ENCODE measurements around the gene OCIAD1.
"Not testable (repeated sequence)": the region's sequence is repeated elsewhere in the genome, so short reads cannot be mapped to it uniquely, and the experiment has no call there.

OCIAD1 gene

DNA sequence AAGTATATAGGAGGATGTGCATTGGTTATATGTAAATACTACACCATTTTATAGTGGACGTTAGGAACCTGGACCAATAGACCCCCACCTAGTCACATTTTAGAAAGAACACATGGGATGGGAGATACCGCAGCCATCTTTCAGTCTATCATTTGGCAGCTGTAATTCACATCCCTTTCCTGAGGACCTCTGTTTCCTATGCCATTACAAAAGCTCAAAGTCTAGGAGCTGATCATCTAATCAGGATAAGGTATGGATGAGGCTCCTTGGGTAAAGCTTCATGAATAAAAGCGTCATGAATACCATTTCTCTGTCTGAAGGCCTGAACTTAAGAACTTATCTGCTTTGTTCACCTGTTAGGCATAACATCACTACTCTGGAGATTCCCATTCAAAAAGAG, 31.1 kb downstream of the OCIAD1 start:
- H3K27me3 ChIP-seq (ENCODE audit: insufficient read depth, low read depth): no peaks in the 10 kb centered on the region

DNA sequence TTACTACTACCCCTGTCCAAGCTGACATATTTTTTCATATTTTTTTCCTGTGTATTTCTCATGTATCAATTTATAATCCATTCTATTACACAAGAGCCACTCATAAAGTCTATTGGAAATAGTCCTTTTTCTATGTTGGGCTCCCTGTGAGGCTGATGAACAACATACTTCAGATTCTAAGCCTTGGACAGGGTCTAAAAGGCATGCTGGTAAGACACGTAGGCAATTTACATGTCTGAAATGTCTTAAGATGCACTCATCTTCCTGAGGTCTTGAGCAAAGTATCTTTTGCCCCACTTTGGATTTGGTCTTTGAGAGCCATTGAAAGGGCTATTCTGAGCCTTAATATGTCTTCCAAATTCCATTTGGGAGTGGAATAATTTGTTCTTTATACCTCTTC, 31.8 kb downstream of the OCIAD1 start:
- H3K79me2 ChIP-seq (ENCODE audit: insufficient read depth, low read depth): no peaks in the 10 kb centered on the region
- no peak overlapping the region for H3K9ac ChIP-seq
- no peak overlapping the region for H3K27ac ChIP-seq
- H3K36me3 ChIP-seq (ENCODE audit: insufficient read depth): no peaks in the 10 kb centered on the region
- H4K20me1 ChIP-seq (ENCODE audit: insufficient read depth): no peaks in the 10 kb centered on the region
- no peaks in the 10 kb centered on the region for H3K27me3 ChIP-seq (ENCODE audit: insufficient read depth, low read depth)
- no peak overlapping the region for H2AFZ ChIP-seq (ENCODE audit: low read depth)
- H3K4me2 ChIP-seq: no peak overlapping the region
- H3K4me1 ChIP-seq (ENCODE audit: low read depth, poor library complexity, severe bottlenecking): no peaks in the 10 kb centered on the region
- H3K4me3 ChIP-seq (IDR thresholded peaks at IDR 0.05; ENCODE audit: insufficient read depth, low read depth, low read length): no peak overlapping the region
- TF ChIP-seq, protein P1, sequence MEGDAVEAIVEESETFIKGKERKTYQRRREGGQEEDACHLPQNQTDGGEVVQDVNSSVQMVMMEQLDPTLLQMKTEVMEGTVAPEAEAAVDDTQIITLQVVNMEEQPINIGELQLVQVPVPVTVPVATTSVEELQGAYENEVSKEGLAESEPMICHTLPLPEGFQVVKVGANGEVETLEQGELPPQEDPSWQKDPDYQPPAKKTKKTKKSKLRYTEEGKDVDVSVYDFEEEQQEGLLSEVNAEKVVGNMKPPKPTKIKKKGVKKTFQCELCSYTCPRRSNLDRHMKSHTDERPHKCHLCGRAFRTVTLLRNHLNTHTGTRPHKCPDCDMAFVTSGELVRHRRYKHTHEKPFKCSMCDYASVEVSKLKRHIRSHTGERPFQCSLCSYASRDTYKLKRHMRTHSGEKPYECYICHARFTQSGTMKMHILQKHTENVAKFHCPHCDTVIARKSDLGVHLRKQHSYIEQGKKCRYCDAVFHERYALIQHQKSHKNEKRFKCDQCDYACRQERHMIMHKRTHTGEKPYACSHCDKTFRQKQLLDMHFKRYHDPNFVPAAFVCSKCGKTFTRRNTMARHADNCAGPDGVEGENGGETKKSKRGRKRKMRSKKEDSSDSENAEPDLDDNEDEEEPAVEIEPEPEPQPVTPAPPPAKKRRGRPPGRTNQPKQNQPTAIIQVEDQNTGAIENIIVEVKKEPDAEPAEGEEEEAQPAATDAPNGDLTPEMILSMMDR (conservative IDR thresholded peaks at IDR 0.05; ENCODE audit: low read depth, low read length): no peak

More for the DNA sequence above, 31.1 kb downstream of the OCIAD1 start:
- Histone ChIP-seq H2AFZ (ENCODE audit: low read depth) (no peak overlapping the region), H3K4me3 (IDR thresholded peaks at IDR 0.05; ENCODE audit: insufficient read depth, low read depth, low read length) (no peak overlapping the region), H3K4me2 (no peak overlapping the region), H3K79me2 (ENCODE audit: insufficient read depth, low read depth) (no peaks in the 10 kb centered on the region), H3K4me1 (ENCODE audit: low read depth, poor library complexity, severe bottlenecking) (no peaks in the 10 kb centered on the region), H4K20me1 (ENCODE audit: insufficient read depth) (no peaks in the 10 kb centered on the region), H3K36me3 (ENCODE audit: insufficient read depth) (no peaks in the 10 kb centered on the region), H3K27ac (no peak overlapping the region), H3K9ac (no peak overlapping the region)
- TF ChIP-seq, protein P1 (conservative IDR thresholded peaks at IDR 0.05; ENCODE audit: low read depth, low read length): no peak

DNA sequence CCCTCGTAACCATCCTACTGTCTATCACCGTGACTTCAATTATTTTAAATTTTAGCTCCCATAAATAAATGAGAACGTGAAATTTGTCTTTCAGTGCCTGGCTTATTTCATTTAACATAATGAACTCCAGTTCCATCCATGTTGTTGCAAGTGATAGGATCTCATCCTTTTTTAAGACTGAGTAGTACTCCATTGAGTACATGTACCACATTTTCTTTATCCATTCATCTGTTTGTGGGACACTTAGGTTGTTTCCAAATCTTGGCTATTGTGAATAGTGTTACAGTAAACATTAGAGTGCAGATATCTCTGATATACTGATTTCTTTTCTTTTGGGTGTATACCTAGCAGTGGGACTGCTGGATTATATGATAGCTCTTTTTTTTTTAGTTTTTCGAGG, 32.8 kb downstream of the OCIAD1 start:
- Histone ChIP-seq H2AFZ (ENCODE audit: low read depth) (no peak overlapping the region), H3K4me1 (ENCODE audit: low read depth, poor library complexity, severe bottlenecking) (no peaks in the 10 kb centered on the region), H3K27ac (no peak overlapping the region), H3K79me2 (ENCODE audit: insufficient read depth, low read depth) (no peaks in the 10 kb centered on the region), H4K20me1 (ENCODE audit: insufficient read depth) (no peaks in the 10 kb centered on the region), H3K4me2 (no peak overlapping the region), H3K9ac (no peak overlapping the region), H3K4me3 (IDR thresholded peaks at IDR 0.05; ENCODE audit: insufficient read depth, low read depth, low read length) (no peak overlapping the region), H3K36me3 (ENCODE audit: insufficient read depth) (no peaks in the 10 kb centered on the region), H3K27me3 (ENCODE audit: insufficient read depth, low read depth) (no peaks in the 10 kb centered on the region)
- TF ChIP-seq, protein P1 (conservative IDR thresholded peaks at IDR 0.05; ENCODE audit: low read depth, low read length): no peak

DNA sequence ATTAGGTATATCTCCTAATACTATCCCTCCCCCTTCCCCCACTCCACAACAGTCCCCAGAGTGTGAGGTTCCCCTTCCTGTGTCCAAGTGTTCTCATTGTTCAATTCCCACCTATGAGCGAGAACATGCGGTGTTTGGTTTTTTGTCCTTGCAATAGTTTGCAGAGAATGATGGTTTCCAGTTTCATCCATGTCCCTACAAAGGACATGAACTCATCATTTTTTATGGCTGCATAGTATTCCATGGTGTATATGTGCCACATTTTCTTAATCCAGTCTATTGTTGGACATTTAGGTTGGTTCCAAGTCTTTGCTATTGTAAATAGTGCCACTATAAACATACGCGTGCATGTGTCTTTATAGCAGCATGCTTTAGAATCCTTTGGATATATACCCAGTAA, 33.8 kb downstream of the OCIAD1 start:
- H2AFZ ChIP-seq (ENCODE audit: low read depth); H3K4me1 ChIP-seq (ENCODE audit: low read depth, poor library complexity, severe bottlenecking); H3K36me3 ChIP-seq (ENCODE audit: insufficient read depth); H4K20me1 ChIP-seq (ENCODE audit: insufficient read depth); H3K9ac ChIP-seq; H3K27ac ChIP-seq; H3K4me3 ChIP-seq (IDR thresholded peaks at IDR 0.05; ENCODE audit: insufficient read depth, low read depth, low read length); H3K27me3 ChIP-seq (ENCODE audit: insufficient read depth, low read depth); H3K79me2 ChIP-seq (ENCODE audit: insufficient read depth, low read depth); H3K4me2 ChIP-seq: not testable (repeated sequence)

DNA sequence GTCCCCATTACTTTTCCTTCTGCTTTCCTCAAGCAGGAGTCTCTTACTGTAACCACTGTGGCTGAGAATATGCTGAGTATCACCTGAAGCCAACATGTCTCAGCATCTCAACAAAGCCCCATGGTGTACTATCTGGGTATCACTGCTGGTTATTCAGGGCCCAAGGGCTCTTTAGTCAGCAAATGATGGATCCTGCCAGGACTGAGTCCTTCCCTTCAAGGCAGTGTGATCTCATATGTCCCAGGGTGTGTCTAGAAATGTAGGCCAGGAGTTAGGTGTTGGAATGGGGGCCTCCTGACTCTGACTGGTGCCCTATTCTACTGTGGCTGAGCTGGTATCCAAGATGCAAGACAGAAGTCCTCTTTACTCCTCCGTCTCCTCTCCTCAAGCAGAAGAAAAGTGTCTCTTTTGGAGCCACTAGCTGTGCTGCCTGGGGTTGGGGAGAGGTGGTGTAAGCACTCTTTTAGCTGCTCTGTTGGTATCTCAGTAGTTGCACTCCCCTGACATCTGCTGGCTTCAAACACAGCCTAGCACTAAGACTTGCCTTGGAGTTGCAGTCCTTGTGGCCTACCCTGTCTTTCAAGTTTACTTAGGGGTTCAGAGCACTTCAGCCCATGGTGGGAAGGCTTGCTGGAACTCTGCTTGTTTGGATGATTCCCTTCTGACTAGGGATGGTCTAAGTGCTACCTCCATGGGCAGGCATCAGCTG, 47.1 kb downstream of the OCIAD1 start:
- Histone ChIP-seq H3K4me3 (IDR thresholded peaks at IDR 0.05; ENCODE audit: insufficient read depth, low read depth, low read length) (no peak overlapping the region), H3K79me2 (ENCODE audit: insufficient read depth, low read depth) (no peaks in the 10 kb centered on the region), H3K27ac (no peak overlapping the region), H3K4me1 (ENCODE audit: low read depth, poor library complexity, severe bottlenecking) (no peaks in the 10 kb centered on the region), H3K9ac (no peak overlapping the region), H3K27me3 (ENCODE audit: insufficient read depth, low read depth) (no peaks in the 10 kb centered on the region), H4K20me1 (ENCODE audit: insufficient read depth) (no peaks in the 10 kb centered on the region), H3K4me2 (no peak overlapping the region), H3K36me3 (ENCODE audit: insufficient read depth) (no peaks in the 10 kb centered on the region), H2AFZ (ENCODE audit: low read depth) (no peak overlapping the region)
- TF ChIP-seq, protein P1 (conservative IDR thresholded peaks at IDR 0.05; ENCODE audit: low read depth, low read length): no peak

All from KMS-11 (cell line).